GM23338 (cell line): Measurements from ENCODE around the gene KRTAP10-12. TPM values are rescaled to one million over a fixed set of nuclear protein-coding genes. Genes with fewer than 3 reads are reported as not detected.

Experiments used
- ATAC-seq: fragments of 200-7000 bp; cut with Tn5 transposase; 3 replicates; pipeline ENCODE4 v1.9.1; 2020
- DNase-seq: peaks from one replicate; pipeline ENCODE4 v3.0.0-alpha.2; 2015; ENCODE audit warnings: low spot score
- H2AFZ ChIP-seq: fragments of 200-600 bp; sonication (generic); 2 replicates; pipeline ENCODE4 v1.8.0; 2016; ENCODE audit warnings: antibody characterized with exemption, mild to moderate bottlenecking, moderate library complexity
- H3F3A ChIP-seq: fragments of 200-600 bp; sonication (generic); replicated peaks from 2 replicates; pipeline ENCODE4 v1.8.0; 2017; ENCODE audit warnings: antibody characterized with exemption, mixed run types, low read depth
- H3K27ac ChIP-seq: fragments of 200-600 bp; sonication (generic); 2 replicates; pipeline ENCODE4 v1.6.1; 2016; ENCODE audit warnings: low read depth
- H3K27me3 ChIP-seq: fragments of 200-600 bp; sonication (generic); 2 replicates; pipeline ENCODE4 v1.8.0; 2016; ENCODE audit warnings: mild to moderate bottlenecking, mixed run types, moderate library complexity; ENCODE audit not compliant: insufficient read depth
- H3K36me3 ChIP-seq: fragments of 200-600 bp; sonication (generic); 2 replicates; pipeline ENCODE4 v1.8.0; 2016; ENCODE audit warnings: mild to moderate bottlenecking; ENCODE audit not compliant: insufficient read depth
- H3K4me1 ChIP-seq: fragments of 200-600 bp; sonication (generic); 2 replicates; pipeline ENCODE4 v1.8.0; 2016; ENCODE audit warnings: mild to moderate bottlenecking, moderate library complexity; ENCODE audit not compliant: insufficient read depth
- H3K4me2 ChIP-seq: fragments of 200-600 bp; sonication (generic); 2 replicates; pipeline ENCODE4 v1.7.1; 2017; ENCODE audit warnings: mixed run types
- H3K4me3 ChIP-seq: fragments of 200-600 bp; sonication (generic); 2 replicates; pipeline ENCODE4 v1.6.1; 2016; ENCODE audit warnings: mixed run types
- H3K79me2 ChIP-seq: fragments of 200-600 bp; sonication (generic); replicated peaks from 2 replicates; pipeline ENCODE4 v1.8.0; 2017; ENCODE audit warnings: mild to moderate bottlenecking; ENCODE audit not compliant: insufficient read depth
- H3K9me2 ChIP-seq: fragments of 200-600 bp; sonication (generic); 2 replicates; pipeline ENCODE4 v1.8.0; 2017; ENCODE audit not compliant: insufficient read depth
- H4K20me1 ChIP-seq: fragments of 200-600 bp; sonication (generic); replicated peaks from 2 replicates; pipeline ENCODE4 v1.8.0; 2017; ENCODE audit warnings: mild to moderate bottlenecking; ENCODE audit not compliant: insufficient read depth
- H3K27ac Mint-ChIP-seq: 2 replicates; pipeline ENCODE4 v1.8.0; 2020; ENCODE audit warnings: inconsistent platforms, mild to moderate bottlenecking, moderate library complexity, mixed read lengths
- H3K27me3 Mint-ChIP-seq: 3 replicates; pipeline ENCODE4 v1.8.0; 2022; ENCODE audit warnings: low read depth, mild to moderate bottlenecking, moderate library complexity, mixed read lengths, inconsistent platforms; ENCODE audit not compliant: insufficient read depth, poor library complexity
- H3K36me3 Mint-ChIP-seq: 3 replicates; pipeline ENCODE4 v1.8.0; 2021; ENCODE audit warnings: low read depth, mild to moderate bottlenecking, inconsistent platforms, moderate library complexity, mixed read lengths
- H3K4me1 Mint-ChIP-seq: 3 replicates; pipeline ENCODE4 v1.8.0; 2020; ENCODE audit warnings: mild to moderate bottlenecking, inconsistent platforms, mixed read lengths
- H3K4me3 Mint-ChIP-seq: 3 replicates; pipeline ENCODE4 v1.8.0; 2021; ENCODE audit warnings: moderate library complexity, mild to moderate bottlenecking, inconsistent platforms, mixed read lengths
- H3K9me3 Mint-ChIP-seq: 3 replicates; pipeline ENCODE4 v1.8.0; 2020; ENCODE audit warnings: moderate library complexity, mild to moderate bottlenecking, inconsistent platforms, mixed read lengths
- EZH2phosphoT487 ChIP-seq: fragments of 200-600 bp; sonication (generic); IDR thresholded peaks from one replicate; pipeline ENCODE4 v1.8.1; 2018; ENCODE audit warnings: antibody characterized with exemption; ENCODE audit not compliant: unreplicated experiment
- JUNB ChIP-seq: IDR thresholded peaks from one replicate; pipeline ENCODE4 v1.6.1; 2016; ENCODE audit warnings: antibody characterized with exemption; ENCODE audit not compliant: unreplicated experiment
- STAT1 ChIP-seq: IDR thresholded peaks from one replicate; pipeline ENCODE4 v1.6.1; 2016; ENCODE audit warnings: antibody characterized with exemption; ENCODE audit not compliant: unreplicated experiment
- ZNF331 ChIP-seq: fragments of 250-450 bp; sonication (Bioruptor Pico); IDR thresholded peaks from 2 replicates; pipeline ENCODE4 v1.5.0; 2020; ENCODE audit warnings: low read depth, mild to moderate bottlenecking, moderate library complexity
- polyA plus RNA-seq: library from polyadenylated mRNA; unstranded; fragments of >200 nt; fragmentation: Nextera tagmentation; extraction: Ambion mirVana; gene quantifications from 2 replicates; pipeline ENCODE4 v1.2.1, GENCODE V29; 2016
- total RNA-seq: library from RNA; depleted of rRNA; stranded (reverse); fragments of >200 nt; shearing (Covaris generic); gene quantifications from 2 replicates; pipeline ENCODE4 v1.2.3, GENCODE V29; 2014
- TF ChIP-seq, protein P1 (sequence below): IDR thresholded peaks from one replicate; pipeline ENCODE4 v1.6.1; 2018; ENCODE audit warnings: antibody characterized with exemption; ENCODE audit not compliant: unreplicated experiment
- TF ChIP-seq, protein P2 (sequence below), 2 experiments: fragments of 200-600 bp in 1 of 2; sonication (generic) in 1 of 2; conservative IDR thresholded peaks; 2 replicates each; pipeline versions ENCODE4 v1.5.1 to v1.6.1; 2016 to 2017; ENCODE audit warnings: antibody characterized with exemption in 2 of 2, low read depth in 2 of 2, mild to moderate bottlenecking in 2 of 2, moderate library complexity in 1 of 2
- TF ChIP-seq, protein P3 (sequence below): IDR thresholded peaks from 2 replicates; pipeline ENCODE4 v1.6.1; 2016; ENCODE audit warnings: antibody characterized with exemption

Gene KRTAP10-12
- total and polyA plus RNA-seq, 2 experiments from 2014 or later: not detected

DNA sequence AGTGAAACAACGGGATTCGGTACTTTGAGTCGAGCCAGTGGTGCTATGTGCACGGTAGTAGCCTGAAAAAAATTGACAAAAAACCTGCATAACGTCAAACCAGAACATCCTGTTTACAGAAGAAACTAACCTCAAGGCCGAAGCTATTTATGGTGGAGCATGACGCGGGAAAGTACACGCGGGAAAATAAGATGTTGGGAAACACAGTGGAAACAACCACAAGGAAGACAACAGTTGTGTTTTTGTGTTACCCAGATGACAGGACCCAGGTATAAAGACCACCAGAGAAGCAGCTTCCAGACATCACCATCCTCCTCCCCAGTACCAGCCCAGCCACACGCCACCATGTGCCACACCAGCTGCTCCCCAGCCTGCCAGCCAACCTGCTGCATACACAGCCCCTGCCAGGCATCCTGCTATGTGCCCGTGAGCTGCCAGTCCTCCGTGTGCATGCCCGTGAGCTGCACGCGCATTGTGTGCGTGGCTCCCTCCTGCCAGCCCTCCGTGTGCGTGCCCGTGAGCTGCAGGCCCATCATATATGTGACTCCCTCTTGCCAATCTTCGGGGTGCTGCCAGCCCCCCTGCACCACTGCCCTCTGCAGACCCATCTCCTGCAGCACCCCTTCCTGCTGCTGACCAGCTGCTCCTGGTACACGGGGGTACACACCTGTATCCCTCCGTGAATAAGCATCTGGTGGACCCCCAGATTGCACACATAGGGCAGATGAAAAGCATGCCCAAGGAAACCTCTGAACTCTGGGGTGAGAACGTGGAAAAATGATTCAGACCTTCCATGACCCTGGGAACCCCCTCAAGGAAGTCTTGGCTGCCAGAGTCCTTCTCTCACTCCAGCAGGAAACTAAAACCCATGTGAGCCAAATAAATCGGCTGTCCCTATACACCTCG, 39.1 kb upstream of the KRTAP10-12 start, which contains the start of gene KRTAP12-3:
TSS of gene KRTAP12-3 (plus strand) at position 298 of the 906 bp plus-strand sequence. CDS start at position 346, 48 bp downstream.
- H3K27me3 ChIP-seq: no peaks in the 10 kb centered on the region
- Mint-ChIP-seq H3K36me3 (peaks cover 9% of the 10 kb centered on the region; the same call in 2 of the 3 replicates), H3K4me3 (no peak within 1 kb of the TSS; the same call in 2 of the 3 replicates), H3K4me1 (peaks cover 30% of the 10 kb centered on the region), H3K27ac (no peak within 1 kb of the TSS; the same call in 1 of the 2 replicates), H3K27me3 (peaks cover 8% of the 10 kb centered on the region), H3K9me3 (peaks cover 21% of the 10 kb centered on the region)
- H3K4me2 ChIP-seq: 0 out of 2 replicates have a peak within 1 kb of the TSS, but pooled peaks have one; percentile 47
- no peaks in the 10 kb centered on the region for H3K36me3 ChIP-seq
- DNase-seq (no peak), ATAC-seq (no peak)
- H3K27ac ChIP-seq: no peak within 1 kb of the TSS
- peaks cover 31% of the 10 kb centered on the region for H3K4me1 ChIP-seq
- no peaks in the 10 kb centered on the region for H3K79me2 ChIP-seq
- no peak within 1 kb of the TSS for H3K4me3 ChIP-seq
- H3K9me2 ChIP-seq: no peaks in the 10 kb centered on the region
- 0 out of 2 replicates have a peak, but pooled peaks cover 3% of the 10 kb centered on the region for H3F3A ChIP-seq
- no peaks in the 10 kb centered on the region for H4K20me1 ChIP-seq
- H2AFZ ChIP-seq: peak within 1 kb of the TSS; percentile 86
- TF ChIP-seq ZNF331 (CRISPR knock-in tag) (no peak), EZH2phosphoT487 (no peak), STAT1 (no peak), JUNB (no peak)
- TF ChIP-seq, protein P1, sequence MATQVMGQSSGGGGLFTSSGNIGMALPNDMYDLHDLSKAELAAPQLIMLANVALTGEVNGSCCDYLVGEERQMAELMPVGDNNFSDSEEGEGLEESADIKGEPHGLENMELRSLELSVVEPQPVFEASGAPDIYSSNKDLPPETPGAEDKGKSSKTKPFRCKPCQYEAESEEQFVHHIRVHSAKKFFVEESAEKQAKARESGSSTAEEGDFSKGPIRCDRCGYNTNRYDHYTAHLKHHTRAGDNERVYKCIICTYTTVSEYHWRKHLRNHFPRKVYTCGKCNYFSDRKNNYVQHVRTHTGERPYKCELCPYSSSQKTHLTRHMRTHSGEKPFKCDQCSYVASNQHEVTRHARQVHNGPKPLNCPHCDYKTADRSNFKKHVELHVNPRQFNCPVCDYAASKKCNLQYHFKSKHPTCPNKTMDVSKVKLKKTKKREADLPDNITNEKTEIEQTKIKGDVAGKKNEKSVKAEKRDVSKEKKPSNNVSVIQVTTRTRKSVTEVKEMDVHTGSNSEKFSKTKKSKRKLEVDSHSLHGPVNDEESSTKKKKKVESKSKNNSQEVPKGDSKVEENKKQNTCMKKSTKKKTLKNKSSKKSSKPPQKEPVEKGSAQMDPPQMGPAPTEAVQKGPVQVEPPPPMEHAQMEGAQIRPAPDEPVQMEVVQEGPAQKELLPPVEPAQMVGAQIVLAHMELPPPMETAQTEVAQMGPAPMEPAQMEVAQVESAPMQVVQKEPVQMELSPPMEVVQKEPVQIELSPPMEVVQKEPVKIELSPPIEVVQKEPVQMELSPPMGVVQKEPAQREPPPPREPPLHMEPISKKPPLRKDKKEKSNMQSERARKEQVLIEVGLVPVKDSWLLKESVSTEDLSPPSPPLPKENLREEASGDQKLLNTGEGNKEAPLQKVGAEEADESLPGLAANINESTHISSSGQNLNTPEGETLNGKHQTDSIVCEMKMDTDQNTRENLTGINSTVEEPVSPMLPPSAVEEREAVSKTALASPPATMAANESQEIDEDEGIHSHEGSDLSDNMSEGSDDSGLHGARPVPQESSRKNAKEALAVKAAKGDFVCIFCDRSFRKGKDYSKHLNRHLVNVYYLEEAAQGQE: no peak
- TF ChIP-seq, protein P2, sequence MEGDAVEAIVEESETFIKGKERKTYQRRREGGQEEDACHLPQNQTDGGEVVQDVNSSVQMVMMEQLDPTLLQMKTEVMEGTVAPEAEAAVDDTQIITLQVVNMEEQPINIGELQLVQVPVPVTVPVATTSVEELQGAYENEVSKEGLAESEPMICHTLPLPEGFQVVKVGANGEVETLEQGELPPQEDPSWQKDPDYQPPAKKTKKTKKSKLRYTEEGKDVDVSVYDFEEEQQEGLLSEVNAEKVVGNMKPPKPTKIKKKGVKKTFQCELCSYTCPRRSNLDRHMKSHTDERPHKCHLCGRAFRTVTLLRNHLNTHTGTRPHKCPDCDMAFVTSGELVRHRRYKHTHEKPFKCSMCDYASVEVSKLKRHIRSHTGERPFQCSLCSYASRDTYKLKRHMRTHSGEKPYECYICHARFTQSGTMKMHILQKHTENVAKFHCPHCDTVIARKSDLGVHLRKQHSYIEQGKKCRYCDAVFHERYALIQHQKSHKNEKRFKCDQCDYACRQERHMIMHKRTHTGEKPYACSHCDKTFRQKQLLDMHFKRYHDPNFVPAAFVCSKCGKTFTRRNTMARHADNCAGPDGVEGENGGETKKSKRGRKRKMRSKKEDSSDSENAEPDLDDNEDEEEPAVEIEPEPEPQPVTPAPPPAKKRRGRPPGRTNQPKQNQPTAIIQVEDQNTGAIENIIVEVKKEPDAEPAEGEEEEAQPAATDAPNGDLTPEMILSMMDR (conservative IDR thresholded peaks at IDR 0.05; ENCODE audit: low read depth in 2 of 2): no peak
- TF ChIP-seq, protein P3, sequence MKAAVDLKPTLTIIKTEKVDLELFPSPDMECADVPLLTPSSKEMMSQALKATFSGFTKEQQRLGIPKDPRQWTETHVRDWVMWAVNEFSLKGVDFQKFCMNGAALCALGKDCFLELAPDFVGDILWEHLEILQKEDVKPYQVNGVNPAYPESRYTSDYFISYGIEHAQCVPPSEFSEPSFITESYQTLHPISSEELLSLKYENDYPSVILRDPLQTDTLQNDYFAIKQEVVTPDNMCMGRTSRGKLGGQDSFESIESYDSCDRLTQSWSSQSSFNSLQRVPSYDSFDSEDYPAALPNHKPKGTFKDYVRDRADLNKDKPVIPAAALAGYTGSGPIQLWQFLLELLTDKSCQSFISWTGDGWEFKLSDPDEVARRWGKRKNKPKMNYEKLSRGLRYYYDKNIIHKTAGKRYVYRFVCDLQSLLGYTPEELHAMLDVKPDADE: no peak
